ENCODE results near the gene QSOX2. TPM values are rescaled to one million over a fixed set of nuclear protein-coding genes. Genes with fewer than 3 reads are reported as not detected.

Gene QSOX2
- total and polyA plus RNA-seq, 7 donors: 0.60 to 10.1 (median 3.5) TPM

DNA sequence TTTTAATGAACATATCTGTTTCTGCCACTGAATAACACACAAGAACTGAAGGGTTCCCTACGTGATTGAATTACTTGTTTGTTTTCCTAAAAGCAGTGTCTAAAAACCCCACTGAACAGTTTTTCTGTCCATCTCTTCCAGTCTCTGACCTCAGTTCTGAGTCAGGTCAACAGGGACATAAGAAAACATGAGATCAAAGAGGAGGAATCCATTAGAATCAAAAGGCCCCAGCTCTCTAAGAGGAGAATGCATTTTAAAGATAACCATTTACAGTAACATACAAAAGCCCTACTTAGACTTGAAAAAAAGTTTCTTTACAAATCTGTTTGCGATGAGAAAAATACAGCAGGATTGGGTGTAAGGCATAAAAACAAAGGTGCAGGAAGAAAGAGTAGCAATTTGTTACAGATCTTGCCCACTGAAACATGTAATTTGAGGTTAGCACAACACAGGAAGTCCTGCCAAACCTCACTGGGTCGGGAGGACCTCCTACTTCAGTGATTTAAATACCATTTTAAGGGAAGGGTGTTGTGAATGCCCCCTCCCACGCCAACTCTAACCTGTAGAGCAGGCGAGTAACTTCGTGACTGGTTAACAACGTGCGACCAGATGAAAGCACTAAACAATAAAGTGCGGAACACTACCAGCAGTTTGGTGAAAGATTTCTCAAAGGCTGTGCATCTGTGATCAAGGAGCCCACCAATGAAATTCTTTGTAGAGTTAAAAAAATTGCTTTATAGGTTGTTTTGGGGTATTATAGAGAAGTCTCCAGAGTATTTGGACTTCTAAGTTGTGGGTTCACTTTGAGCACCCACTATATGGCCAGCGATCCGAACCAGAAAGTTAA, 1.3 kb downstream of the QSOX2 start:
- DNase-seq: no peak
- TF ChIP-seq POLR2A (IDR thresholded peaks at IDR 0.05): no peak
- intact Hi-C loops (cut with DNase I): loop anchor here (10.0 kb wide), 1 partner anchor 280 kb away; the partner anchor contains the start of gene UBAC1
- H3K4me3 ChIP-seq: peak overlapping the region; percentile 52 to 86 (median 78)
- no peak overlapping the region for H3K27ac ChIP-seq
- H3K27me3 ChIP-seq: peaks cover 0 to 4% (median 0%) of the 10 kb centered on the region in 3 donors
- no peaks in the 10 kb centered on the region for H3K36me3 ChIP-seq
- 27 to 46% methylated on average over 11 of the region's 11 CpGs for WGBS, 2 donors
- no peaks in the 10 kb centered on the region for H3K9me3 ChIP-seq
- peaks cover 0 to 21% (median 12%) of the 10 kb centered on the region in 4 donors for H3K4me1 ChIP-seq

DNA sequence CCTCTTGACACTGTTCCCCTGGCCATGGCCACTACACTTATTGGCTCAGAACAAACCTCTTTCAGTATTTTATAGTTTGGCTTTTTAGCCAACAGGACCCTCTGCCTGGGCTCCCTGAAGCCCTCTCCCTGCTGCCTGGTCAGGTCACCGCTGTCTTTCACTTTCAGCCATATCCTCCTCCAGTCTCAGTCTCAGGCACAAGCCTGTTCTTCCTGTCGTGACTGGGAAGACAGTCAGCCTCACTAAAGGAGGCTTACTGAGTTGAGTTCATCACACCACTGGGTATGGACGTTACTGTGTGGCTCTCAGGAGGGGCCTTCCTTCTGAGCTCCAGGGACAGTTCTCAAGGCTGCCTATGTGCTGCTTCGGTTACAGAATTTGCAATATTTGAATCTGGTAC, 2.0 kb downstream of the QSOX2 start:
- Histone ChIP-seq H3K9me3 (no peaks in the 10 kb centered on the region), H3K4me3 (no peak overlapping the region), H3K4me1 (peaks cover 0 to 21% (median 12%) of the 10 kb centered on the region in 4 donors), H3K36me3 (no peaks in the 10 kb centered on the region), H3K27me3 (no peaks in the 10 kb centered on the region), H3K27ac (no peak overlapping the region)
- DNase-seq: no peak
- no peak for TF ChIP-seq EP300 (IDR thresholded peaks at IDR 0.05)
- no peak for TF ChIP-seq POLR2AphosphoS5 (IDR thresholded peaks at IDR 0.05)
- TF ChIP-seq, protein P1, sequence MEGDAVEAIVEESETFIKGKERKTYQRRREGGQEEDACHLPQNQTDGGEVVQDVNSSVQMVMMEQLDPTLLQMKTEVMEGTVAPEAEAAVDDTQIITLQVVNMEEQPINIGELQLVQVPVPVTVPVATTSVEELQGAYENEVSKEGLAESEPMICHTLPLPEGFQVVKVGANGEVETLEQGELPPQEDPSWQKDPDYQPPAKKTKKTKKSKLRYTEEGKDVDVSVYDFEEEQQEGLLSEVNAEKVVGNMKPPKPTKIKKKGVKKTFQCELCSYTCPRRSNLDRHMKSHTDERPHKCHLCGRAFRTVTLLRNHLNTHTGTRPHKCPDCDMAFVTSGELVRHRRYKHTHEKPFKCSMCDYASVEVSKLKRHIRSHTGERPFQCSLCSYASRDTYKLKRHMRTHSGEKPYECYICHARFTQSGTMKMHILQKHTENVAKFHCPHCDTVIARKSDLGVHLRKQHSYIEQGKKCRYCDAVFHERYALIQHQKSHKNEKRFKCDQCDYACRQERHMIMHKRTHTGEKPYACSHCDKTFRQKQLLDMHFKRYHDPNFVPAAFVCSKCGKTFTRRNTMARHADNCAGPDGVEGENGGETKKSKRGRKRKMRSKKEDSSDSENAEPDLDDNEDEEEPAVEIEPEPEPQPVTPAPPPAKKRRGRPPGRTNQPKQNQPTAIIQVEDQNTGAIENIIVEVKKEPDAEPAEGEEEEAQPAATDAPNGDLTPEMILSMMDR (IDR thresholded peaks at IDR 0.05): no peak
- no peak for TF ChIP-seq POLR2A (IDR thresholded peaks at IDR 0.05)
- intact Hi-C loops (cut with DNase I): loop anchor here (10.0 kb wide), 1 partner anchor 279 kb away; the partner anchor contains the start of gene UBAC1
- 60 to 82% methylated on average over 4 of the region's 4 CpGs for WGBS, 2 donors

DNA sequence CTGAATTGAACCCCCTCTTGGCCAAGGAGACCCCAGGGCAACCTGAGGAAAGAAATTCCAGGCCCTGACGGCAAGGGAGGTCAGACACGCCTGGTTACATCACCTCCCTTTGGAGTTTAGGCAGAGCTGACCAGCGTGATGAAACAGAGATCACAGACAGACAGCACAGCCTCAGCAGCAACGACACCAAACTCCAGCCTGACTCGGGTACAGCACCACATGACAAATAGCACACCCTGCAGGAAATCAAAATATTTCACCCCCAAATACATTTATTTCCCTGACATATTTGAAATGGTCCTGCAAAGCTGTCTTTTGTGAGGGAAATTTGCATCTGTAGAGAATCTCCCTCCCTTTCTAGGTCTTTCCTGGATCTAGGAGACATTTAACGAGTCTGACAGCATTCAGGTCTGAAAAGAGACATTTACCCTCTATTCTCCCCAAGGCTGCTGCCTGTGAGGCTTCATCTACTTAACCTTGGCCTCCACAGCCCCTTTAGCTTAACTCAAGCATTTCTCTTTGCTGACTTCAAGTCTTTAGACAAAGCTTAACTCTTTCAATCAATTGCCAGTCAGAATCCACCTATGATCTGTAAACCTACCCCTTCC, 2.6 kb downstream of the QSOX2 start:
- intact Hi-C loops (cut with DNase I): loop anchor here (10.0 kb wide), 1 partner anchor 278 kb away; the partner anchor contains the start of gene UBAC1
- Histone ChIP-seq H3K27ac (no peak overlapping the region), H3K36me3 (no peaks in the 10 kb centered on the region), H3K4me3 (no peak overlapping the region), H3K9me3 (no peaks in the 10 kb centered on the region), H3K27me3 (no peaks in the 10 kb centered on the region), H3K4me1 (peaks cover 0 to 21% (median 12%) of the 10 kb centered on the region in 4 donors)
- TF ChIP-seq POLR2A (IDR thresholded peaks at IDR 0.05) (no peak), POLR2AphosphoS5 (IDR thresholded peaks at IDR 0.05) (no peak), EP300 (IDR thresholded peaks at IDR 0.05) (no peak)
- TF ChIP-seq, protein P1 (IDR thresholded peaks at IDR 0.05): no peak
- DNase-seq: no peak
- WGBS, 2 donors: 74 to 79% methylated on average over 6 of the region's 6 CpGs

DNA sequence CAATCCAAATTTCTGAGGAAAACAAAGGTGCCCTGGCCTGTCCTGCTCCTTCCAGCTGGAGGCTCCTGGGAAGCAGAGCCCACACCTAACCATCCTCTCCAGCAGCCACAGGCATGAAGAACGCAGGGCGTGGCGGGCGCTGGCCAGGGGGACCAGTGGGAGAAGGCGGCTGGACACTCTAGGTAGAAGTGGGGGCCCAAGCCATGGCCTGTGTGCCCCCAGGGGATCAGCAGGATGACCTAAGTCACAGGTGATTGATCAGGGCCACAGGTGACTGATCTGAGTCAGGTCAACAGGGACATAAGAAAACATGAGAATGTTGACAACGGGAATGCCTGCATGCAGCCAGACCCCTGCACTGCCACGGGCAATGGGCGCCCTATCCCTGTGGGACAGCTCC, 3.4 kb downstream of the QSOX2 start:
- Histone ChIP-seq H3K27me3 (no peaks in the 10 kb centered on the region), H3K4me1 (peaks cover 0 to 21% (median 12%) of the 10 kb centered on the region in 4 donors), H3K9me3 (no peaks in the 10 kb centered on the region), H3K36me3 (peaks cover 0 to 1% (median 0%) of the 10 kb centered on the region in 4 donors), H3K4me3 (no peak overlapping the region), H3K27ac (no peak overlapping the region)
- DNase-seq: no peak
- 96% methylated on average over 8 of the region's 8 CpGs for WGBS, 2 donors
- TF ChIP-seq POLR2AphosphoS5 (IDR thresholded peaks at IDR 0.05): no peak
- no peak for TF ChIP-seq EP300 (IDR thresholded peaks at IDR 0.05)
- TF ChIP-seq POLR2A (IDR thresholded peaks at IDR 0.05): no peak
- TF ChIP-seq, protein P1 (IDR thresholded peaks at IDR 0.05): no peak
- intact Hi-C loops (cut with DNase I): loop anchor here (10.0 kb wide), 1 partner anchor 277 kb away; the partner anchor contains the start of gene UBAC1

DNA sequence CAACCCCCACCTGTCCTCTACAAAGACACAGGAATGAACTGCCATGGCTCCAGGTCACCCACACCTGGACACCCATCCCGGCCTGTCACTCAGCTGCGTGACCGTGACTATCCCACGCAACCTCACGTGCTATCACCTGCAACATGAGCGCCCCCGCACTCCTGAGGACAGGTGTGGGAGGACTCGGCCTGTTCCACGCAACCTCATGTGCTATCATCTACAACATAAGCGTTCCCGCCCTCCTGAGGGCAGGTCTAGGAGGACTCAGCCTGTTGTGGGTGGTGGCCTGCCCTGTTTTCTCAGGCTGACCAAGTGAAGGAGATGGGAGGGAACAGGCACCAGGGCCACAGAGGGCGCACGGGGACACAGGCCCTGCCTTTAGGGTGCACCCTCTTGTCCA, 4.1 kb downstream of the QSOX2 start:
- DNase-seq: no peak
- 94 to 95% methylated on average over 13 of the region's 13 CpGs for WGBS, 2 donors
- Histone ChIP-seq H3K36me3 (peaks cover 0 to 8% (median 3%) of the 10 kb centered on the region in 4 donors), H3K4me1 (peaks cover 0 to 21% (median 12%) of the 10 kb centered on the region in 4 donors), H3K4me3 (no peak overlapping the region), H3K9me3 (no peaks in the 10 kb centered on the region), H3K27ac (no peak overlapping the region), H3K27me3 (no peaks in the 10 kb centered on the region)
- intact Hi-C loops (cut with DNase I): loop anchor here (10.0 kb wide), 1 partner anchor 277 kb away; the partner anchor contains the start of gene UBAC1
- TF ChIP-seq EP300 (IDR thresholded peaks at IDR 0.05) (no peak), POLR2A (IDR thresholded peaks at IDR 0.05) (no peak), POLR2AphosphoS5 (IDR thresholded peaks at IDR 0.05) (no peak)
- TF ChIP-seq, protein P1 (IDR thresholded peaks at IDR 0.05): no peak
